OCI-M1 (cell line): ENCODE results near the gene FAM216B.
"Not testable (repeated sequence)": the region's sequence is repeated elsewhere in the genome, so short reads cannot be mapped to it uniquely, and the experiment has no call there.

ENCODE experiments used
- DNase-seq: peaks from one replicate; lab custom pipeline; 2025; lab: John Stamatoyannopoulos, UW

The FAM216B gene

GRCh38 chr13:42780044-42780443 is 1.3 kb upstream of the FAM216B start:
- no peak for DNase-seq

- no peak for DNase-seq
These were observed 5.3 kb downstream of the FAM216B start for GRCh38 chr13:42786715-42787114.

- no peak for DNase-seq
These were observed 7.2 kb downstream of the FAM216B start for GRCh38 chr13:42788601-42789000.

GRCh38 chr13:42792154-42792553 is 10.8 kb downstream of the FAM216B start:
- no peak for DNase-seq

- peak; percentile 18 for DNase-seq
These were observed 13.3 kb downstream of the FAM216B start for GRCh38 chr13:42794577-42795275.

DNA sequence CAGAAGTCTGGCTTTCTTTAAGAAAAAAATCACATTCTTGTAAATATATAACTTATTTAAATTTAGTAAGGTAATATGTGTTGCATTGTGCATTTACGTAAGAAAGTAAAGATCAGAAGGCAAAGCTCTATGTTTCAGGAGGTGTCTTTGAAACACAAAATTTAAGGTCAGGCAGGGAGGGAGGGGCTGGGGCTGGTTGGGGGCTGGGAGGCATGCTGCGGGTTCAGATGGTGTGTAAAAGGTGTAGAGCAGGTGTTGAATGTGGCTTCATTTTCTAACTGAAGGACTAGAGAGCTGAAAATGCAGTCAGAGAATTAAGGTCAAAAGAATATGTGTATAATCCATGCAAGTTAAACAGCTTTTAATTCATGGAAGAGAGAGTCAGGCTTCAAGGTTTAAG is 14.3 kb downstream of the FAM216B start:
- no peak for DNase-seq

- no peak for DNase-seq
These were observed 15.5 kb downstream of the FAM216B start for GRCh38 chr13:42796747-42797356.

DNA sequence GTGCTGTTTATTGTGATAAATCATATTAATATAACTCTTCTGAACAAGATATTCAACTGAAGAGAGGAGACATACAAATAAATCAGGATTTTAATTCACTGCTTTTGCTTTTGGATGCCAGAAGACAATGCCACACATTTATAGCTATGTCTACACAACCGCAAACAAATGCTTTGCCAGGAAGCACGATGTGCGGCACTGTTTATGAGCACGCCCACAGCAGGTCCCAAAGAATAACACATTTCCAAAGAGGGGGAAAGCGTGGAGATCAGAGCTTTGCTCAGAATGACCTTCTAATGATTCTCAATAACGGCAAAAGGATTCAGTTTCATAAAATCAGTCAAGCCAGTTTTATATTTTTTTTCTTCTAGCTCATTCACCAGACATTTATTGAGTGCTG is 16.7 kb downstream of the FAM216B start:
- no peak for DNase-seq

- no peak for DNase-seq
These were observed 18.8 kb downstream of the FAM216B start for GRCh38 chr13:42800109-42800643.

GRCh38 chr13:42803563-42804204 is 22.3 kb downstream of the FAM216B start:
- peak; percentile 73 for DNase-seq

DNA sequence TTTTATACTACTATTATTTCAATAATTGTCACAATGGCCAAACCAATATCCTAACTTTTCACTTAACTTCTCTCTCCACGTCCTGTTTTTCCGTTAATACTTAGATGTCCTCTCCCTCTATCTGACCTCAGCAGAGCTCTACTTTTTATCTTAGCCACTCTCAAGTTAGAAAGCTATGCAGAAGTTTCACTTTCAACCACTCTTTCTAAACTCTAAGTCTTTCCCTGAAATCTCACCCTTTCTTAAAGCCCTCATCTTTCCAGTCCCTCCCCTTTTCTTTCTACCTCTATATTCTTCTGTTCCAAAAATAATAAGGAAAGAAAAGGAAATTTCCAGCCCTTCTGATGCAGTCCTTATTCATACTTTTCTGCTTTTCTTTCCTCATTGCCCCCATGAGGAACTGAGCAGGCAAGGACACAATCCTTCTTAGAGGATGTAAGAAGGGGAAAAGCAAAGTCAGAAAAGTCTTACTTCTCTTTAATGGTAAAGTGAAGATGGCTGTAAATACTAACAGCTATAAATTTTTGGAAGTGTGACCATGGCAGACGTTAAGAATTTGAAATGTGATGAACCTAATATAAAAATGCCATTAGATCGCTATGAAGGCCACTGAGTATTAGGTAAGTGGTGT is 23.0 kb downstream of the FAM216B start:
- peak; percentile 73 for DNase-seq

- no peak for DNase-seq
These were observed 25.9 kb downstream of the FAM216B start for GRCh38 chr13:42807241-42807640.

DNA sequence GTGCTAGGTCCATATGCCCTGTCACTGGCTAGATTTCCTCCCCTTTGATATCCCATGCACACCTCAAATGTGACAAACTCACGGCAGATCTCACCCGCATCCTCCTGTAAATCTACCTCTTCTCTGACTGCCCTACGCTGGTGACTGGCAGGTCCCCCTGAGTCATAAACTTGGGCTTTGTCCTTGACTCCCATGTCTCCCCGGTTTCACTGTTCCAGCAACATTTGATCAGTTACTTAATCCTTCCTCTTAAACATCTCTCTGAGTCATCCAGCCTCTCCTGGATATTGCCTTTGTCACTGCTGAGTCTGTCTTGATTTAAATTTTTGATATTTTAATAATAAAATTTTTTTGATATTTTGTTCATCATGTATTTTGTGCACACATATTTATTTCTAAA is 26.5 kb downstream of the FAM216B start:
- DNase-seq: no peak

GRCh38 chr13:42808341-42808940 is 27.1 kb downstream of the FAM216B start:
- no peak for DNase-seq

DNA sequence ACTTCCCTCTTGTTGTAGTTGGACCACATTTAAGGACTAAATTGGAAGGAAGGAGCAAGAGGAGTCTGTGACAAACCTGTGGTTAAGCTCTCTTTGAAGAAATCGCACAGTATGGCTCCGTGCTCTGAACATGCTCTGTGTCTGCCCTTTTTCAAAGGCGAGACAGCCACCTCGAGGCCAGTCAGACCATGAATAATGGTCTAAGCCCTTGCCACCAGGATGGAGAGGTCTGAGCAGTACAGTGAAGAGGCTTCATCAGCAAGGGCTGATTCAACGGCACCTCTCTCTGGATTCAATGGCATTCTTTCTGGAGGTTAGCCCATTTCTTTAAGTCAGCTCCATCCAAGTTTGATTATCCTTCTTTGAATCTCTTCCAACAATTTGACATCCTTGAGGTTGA is 30.9 kb downstream of the FAM216B start:
- DNase-seq: no peak

DNA sequence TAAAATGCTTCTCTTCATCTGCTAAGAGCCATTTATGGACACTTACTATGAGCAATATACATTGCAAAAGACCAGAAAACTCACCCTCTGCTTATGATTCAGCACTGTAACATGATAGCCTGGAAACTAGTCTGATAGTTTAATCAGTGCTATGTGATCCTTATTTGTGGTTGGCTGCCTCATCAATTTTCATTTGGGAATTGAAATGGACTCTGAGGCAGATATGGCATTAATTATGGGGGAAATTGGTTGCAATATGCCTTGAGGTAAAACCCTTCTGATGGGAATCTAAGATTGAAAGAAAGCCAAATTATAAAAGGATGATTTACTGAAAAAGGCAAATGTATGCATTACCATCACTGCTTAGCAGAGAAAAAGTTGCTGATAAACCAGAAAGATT is 33.5 kb downstream of the FAM216B start:
- DNase-seq: no peak

GRCh38 chr13:42815681-42816080 is 34.3 kb downstream of the FAM216B start:
- DNase-seq: no peak

DNA sequence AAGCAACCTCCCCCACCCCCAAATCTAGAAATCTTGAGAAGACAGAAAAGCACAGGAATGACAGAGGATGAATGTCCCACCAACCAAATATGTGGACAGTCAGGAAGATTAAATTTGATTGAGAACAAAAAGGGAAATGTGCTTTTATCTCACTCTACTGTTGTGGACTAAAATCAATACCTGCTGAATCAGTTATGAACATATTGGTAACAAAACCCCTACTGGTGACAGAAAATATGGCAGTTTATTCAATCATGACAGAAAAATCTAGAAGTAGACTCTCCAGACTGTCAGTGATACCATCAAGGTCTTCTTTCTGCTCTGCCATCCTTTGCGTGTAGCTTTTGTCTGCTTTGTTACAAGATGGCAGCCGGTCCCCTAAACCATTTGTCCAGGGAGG is 35.2 kb downstream of the FAM216B start:
- DNase-seq: no peak

- DNase-seq: not testable (repeated sequence)
These were observed 38.3 kb downstream of the FAM216B start for GRCh38 chr13:42819687-42820086.

DNA sequence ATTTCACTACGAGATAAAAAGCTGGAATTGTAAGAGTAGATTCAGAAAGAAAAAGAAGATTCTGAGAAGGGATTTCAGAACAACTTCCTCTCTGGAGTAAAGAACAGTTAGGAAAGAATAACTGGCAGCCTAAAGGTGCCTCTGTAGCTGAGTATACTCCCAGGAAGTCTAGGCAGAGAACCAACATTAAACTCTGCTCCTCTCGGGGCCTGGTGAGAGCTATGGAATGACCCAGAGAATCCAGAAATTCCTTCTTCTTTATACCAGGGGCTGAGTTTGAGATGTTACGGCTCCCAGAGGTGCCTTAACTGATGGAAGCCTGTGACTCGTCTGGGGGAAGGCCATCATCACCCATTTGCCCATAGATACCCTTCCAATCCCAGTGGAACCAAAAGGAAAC is 39.1 kb downstream of the FAM216B start:
- no peak for DNase-seq

DNA sequence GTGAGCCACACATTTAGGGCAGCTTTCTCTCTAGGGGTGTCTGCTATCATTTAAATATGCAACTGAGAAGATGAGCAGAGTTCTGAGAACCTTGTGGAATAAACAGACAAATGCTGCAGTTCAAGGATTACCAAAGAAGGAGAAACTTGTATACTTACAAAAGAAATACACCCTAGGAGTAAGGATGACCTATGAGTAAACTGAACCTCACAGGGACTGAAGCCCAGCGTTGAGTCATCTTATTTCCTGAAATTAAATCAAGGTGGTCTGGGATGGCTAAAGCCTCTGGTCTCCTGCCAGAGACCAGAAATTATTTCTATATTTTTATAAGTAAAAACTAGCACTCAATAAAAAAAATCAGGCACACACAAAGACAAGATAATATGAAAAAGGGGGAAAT is 40.1 kb downstream of the FAM216B start:
- DNase-seq: no peak

- no peak for DNase-seq
These were observed 51.1 kb downstream of the FAM216B start for GRCh38 chr13:42832341-42833096.
